Large intestine (tissue), 3 donors: Measurements from ENCODE around the gene BCL7B. TPM values are rescaled to one million over a fixed set of nuclear protein-coding genes. Genes with fewer than 3 reads are reported as not detected.

ENCODE experiments used
- DNase-seq, 2 donors: peaks; one replicate each; pipeline versions ENCODE4 v3.0.0 to v3.0.0-alpha.2; 2013
- H3K27ac ChIP-seq: one replicate; pipeline ENCODE4 v1.5.1; 2013; ENCODE audit warnings: low read length
- H3K27me3 ChIP-seq: 2 replicates; pipeline ENCODE4 v1.6.1; 2013; ENCODE audit warnings: low read length; ENCODE audit not compliant: control insufficient read depth, insufficient read depth
- H3K36me3 ChIP-seq: 2 replicates; pipeline ENCODE4 v1.6.1; 2013; ENCODE audit warnings: low read length; ENCODE audit not compliant: control insufficient read depth, insufficient read depth
- H3K4me1 ChIP-seq: one replicate; pipeline ENCODE4 v1.6.1; 2013; ENCODE audit warnings: low read length; ENCODE audit not compliant: control insufficient read depth, insufficient read depth
- H3K4me3 ChIP-seq: one replicate; pipeline ENCODE4 v1.5.1; 2013; ENCODE audit warnings: low read length
- H3K9me3 ChIP-seq: one replicate; pipeline ENCODE4 v1.6.1; 2013; ENCODE audit warnings: mild to moderate bottlenecking, low read depth, low read length, moderate library complexity; ENCODE audit not compliant: control insufficient read depth
- WGBS: methylation state at CpG from one replicate; pipeline ENCODE4 v1.1.5; 2013; ENCODE audit warnings: low lambda C conversion rate; ENCODE audit not compliant: insufficient coverage; 5-methylcytosine and 5-hydroxymethylcytosine counted together
- polyA plus RNA-seq: library from polyadenylated mRNA; unstranded; fragments of 120-200 nt; gene quantifications from one replicate; pipeline ENCODE4 v1.2.1, GENCODE V29; 2013

Gene BCL7B
- polyA plus RNA-seq, 1 donor: 40.7 TPM

DNA sequence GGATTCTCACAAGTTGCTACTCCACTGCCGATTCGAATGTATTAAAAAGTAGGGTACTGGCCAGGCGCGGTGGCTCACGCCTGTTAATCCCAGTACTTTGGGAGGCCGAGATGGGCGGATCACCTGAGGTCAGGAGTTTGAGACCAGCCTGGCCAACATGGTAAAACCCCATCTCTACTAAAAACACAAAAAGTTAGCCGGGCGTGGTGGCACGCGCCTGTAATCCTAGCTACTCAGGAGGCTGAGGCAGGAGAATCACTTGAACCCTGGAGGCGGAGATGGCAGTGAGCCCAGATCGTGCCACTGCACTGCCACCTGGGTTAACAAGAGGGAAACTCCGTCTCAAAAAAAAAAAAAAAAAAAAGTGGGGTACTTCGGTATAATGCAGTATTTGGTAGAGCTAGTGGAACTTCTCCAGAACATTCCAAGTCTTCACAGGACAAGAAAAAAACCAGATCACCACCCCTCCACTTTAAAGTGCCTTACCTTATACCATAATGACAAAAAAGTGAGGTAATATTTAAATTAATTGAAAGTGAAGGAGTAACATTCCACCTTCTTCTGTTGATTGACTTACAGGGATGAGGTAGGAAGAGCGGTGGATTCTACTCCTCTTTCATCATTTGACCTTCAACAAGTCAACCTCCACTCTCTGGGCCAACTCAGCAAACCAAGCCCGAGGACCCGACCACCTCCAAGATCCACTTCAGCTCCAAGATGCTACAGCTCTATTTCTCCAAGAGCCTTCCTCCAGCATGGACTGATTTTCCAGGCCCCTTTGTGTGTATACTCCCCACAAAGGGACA is 37.4 kb downstream of the BCL7B start:
- no CpG with 5 or more reads among the region's 18 CpGs for WGBS
- H3K4me1 ChIP-seq: peaks cover 3% of the 10 kb centered on the region
- DNase-seq: peak in 1 of 2 donors; percentile 16
- H3K27ac ChIP-seq: no peak overlapping the region
- no peaks in the 10 kb centered on the region for H3K9me3 ChIP-seq
- peaks cover 28% of the 10 kb centered on the region for H3K36me3 ChIP-seq
- H3K27me3 ChIP-seq: no peaks in the 10 kb centered on the region
- H3K4me3 ChIP-seq: peak overlapping the region; percentile 49

DNA sequence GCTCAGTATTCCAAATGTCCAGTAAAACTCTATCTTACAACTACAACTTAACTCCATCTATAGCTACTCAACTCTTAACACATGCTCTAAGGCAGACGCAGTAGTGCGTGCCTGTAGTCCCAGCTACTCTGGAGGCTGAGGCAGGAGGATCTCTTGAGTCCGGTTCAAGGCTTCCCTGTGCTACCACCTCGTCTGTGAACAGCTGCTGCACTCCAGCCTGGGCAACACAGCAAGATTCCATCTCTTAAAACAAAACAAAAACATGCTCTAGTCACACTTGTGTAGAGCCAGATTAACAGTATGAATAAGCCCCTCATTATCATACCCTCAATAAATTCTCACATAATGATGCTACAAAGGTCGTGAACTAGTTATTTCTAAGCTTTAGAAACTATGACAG is 39.0 kb downstream of the BCL7B start:
- Histone ChIP-seq H3K4me1 (peaks cover 3% of the 10 kb centered on the region), H3K27ac (no peak overlapping the region), H3K4me3 (no peak overlapping the region), H3K9me3 (no peaks in the 10 kb centered on the region), H3K36me3 (peaks cover 39% of the 10 kb centered on the region), H3K27me3 (no peaks in the 10 kb centered on the region)
- no CpG with 5 or more reads among the region's 5 CpGs for WGBS
- DNase-seq: no peak

DNA sequence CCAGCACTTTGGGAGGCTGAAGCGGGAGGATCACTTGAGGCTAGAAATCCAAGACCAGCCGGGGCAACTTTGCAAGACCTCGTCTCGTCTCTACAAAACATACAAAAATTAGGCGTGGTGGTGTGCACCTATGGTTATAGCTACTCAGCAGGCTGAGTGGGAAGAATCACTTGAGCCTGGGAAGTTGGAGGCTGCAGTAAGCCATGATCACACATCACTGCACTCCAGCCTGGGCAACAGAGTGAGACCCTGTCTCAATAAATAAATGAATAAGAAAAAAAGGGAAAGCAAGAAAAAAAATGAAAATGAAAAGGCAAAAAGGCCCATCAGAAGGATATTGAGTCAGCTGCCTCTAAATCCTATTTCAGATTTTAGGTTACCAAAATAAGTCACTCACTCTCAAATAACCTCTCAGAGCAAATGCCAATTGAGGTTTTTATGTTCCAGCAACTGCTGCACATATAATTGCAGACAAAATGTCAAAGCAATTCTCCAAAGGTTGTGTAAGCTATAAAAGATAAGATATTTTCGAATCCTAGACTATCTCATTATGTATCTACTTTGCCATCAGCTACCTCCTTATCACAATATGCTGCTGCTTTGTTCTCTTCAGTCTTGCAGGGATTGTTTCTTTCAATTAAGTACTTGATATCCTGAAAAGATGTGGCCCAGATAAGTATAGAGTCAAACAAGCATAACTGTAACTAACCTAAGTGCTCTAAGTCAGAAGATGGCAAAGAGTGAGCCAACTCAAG is 40.1 kb downstream of the BCL7B start:
- 100% methylated on average over 1 of the region's 6 CpGs for WGBS
- no peaks in the 10 kb centered on the region for H3K4me1 ChIP-seq

DNA sequence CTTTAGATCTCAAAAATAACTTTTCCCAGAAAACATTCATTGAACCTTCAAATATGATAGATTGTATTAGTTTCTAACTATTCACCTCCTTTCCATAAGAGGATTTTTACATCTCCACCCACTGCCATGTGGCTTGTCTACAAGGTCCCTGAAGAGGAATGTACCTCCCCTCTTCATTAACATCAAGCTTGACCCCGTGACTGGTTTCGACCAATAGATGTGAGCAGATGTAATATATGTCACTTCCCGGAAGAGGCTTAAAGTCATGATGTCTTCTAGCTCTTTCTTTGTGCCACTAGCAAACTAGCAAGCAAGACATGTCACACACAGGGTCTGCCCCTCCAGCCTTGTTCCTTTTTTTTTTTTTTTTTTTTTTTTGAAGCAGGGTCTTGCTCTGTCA is 42.3 kb downstream of the BCL7B start:
- no CpG with 5 or more reads among the region's 3 CpGs for WGBS
- DNase-seq: no peak
- H3K4me1 ChIP-seq: no peaks in the 10 kb centered on the region
- no peaks in the 10 kb centered on the region for H3K9me3 ChIP-seq
- no peak overlapping the region for H3K4me3 ChIP-seq
- peaks cover 50% of the 10 kb centered on the region for H3K36me3 ChIP-seq
- H3K27ac ChIP-seq: no peak overlapping the region
- no peaks in the 10 kb centered on the region for H3K27me3 ChIP-seq

More for the DNA sequence above, 40.1 kb downstream of the BCL7B start:
- no peak for DNase-seq
- Histone ChIP-seq H3K27ac (no peak overlapping the region), H3K4me3 (no peak overlapping the region), H3K27me3 (no peaks in the 10 kb centered on the region), H3K9me3 (no peaks in the 10 kb centered on the region), H3K36me3 (peaks cover 43% of the 10 kb centered on the region)

DNA sequence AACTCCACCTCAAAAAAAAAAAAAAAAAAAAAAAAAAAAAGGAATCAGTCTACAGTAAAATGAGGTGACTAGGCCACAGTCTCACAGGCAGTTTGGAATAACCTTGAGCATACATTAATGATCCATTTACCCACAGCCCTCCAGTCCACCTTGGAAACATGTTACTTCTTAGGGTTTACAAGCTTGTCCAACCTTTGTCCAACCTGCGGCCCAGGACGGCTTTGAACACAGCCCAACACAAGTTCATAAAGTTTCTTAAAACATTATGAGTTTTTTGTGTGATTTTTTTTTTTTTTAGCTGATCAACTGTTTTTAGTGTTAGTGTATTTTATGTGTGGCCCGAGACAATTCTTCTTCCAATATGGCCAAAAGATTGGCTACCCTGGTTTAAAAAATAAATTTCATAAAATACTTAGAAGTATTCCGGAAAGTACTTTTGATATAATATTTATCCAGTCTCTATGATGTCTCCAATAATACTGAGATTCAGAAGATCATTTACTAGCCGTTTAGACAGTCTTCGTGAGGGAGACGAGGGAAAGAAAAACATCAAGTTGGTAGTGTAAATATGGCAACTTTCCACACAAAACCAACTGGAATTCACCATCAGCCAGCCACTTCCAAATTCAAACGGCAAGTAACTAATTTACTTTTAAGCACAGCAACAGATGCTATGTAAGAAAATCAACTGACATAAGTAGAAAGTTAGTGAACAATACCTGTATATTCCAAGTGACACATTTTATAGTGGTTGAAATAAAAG is 45.3 kb downstream of the BCL7B start:
- no peak overlapping the region for H3K27ac ChIP-seq
- WGBS: 97% methylated on average over 6 of the region's 8 CpGs

DNA sequence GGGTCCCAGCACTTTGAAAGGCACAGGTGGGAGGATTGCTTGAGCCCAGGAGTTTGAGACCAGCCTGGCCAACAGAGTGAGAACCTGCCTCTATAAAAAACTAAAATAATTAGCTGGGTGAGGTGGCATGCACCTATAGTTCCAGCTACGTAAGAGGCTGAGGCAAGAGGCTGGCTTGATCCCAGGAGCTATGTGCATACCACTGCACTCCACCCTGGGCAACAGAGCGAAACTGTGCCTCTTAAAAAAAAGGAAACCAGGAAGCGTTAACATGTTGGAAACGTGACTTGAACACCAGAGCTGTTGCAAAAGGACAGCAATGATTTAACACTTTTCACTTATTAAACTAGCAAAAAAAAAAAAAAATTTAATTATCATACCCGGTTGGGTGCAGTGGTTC is 48.0 kb downstream of the BCL7B start:
- Histone ChIP-seq H3K9me3 (no peaks in the 10 kb centered on the region), H3K4me3 (no peak overlapping the region), H3K27me3 (no peaks in the 10 kb centered on the region), H3K4me1 (no peaks in the 10 kb centered on the region), H3K36me3 (peaks cover 62% of the 10 kb centered on the region), H3K27ac (no peak overlapping the region)
- WGBS: 92% methylated on average over 2 of the region's 5 CpGs
- no peak for DNase-seq

More for the DNA sequence above, 45.3 kb downstream of the BCL7B start:
- Histone ChIP-seq H3K9me3 (no peaks in the 10 kb centered on the region), H3K4me3 (no peak overlapping the region), H3K4me1 (no peaks in the 10 kb centered on the region), H3K36me3 (peaks cover 64% of the 10 kb centered on the region), H3K27me3 (no peaks in the 10 kb centered on the region)
- no peak for DNase-seq

DNA sequence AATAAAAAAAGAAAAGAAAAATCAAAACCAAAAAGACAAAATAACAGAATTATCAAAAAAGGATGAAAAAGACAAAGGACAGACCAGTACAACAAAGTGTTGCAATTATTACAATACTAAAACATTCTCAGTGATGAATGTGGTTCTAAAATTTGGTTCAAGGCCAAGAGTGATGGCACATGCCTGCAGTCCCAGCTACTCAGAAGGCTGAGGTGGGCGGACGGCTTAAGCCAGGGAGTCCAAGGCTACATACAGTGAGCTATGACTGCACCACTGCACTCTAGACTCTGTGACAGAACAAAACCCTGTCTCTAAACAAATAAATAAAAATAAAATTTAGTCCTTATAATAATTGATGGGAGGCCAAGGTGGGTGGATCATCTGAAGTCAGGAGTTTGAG is 49.9 kb downstream of the BCL7B start:
- Histone ChIP-seq H3K36me3 (peaks cover 69% of the 10 kb centered on the region), H3K27ac (no peak overlapping the region), H3K9me3 (no peaks in the 10 kb centered on the region), H3K4me3 (no peak overlapping the region), H3K27me3 (no peaks in the 10 kb centered on the region), H3K4me1 (no peaks in the 10 kb centered on the region)
- no peak for DNase-seq
- WGBS: no CpG with 5 or more reads among the region's 2 CpGs

DNA sequence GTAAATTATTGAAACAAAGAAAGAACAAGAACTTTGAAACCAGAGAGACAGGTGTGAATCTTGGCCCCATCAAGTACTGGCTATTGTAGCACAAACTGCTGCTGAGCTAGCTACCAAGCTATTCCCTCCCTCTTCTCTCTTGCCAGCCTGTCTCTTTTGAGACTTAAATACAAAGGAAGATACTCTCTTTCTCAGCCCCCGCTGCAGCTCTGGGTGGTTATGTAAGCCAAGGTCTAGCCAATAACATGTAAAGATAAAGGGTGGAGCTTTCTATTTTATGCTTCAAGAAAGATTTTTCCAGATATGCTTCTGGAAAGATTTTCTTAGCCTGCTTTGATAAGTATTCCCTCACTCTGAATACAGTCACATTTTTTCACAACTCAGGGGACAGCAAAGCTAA is 52.6 kb downstream of the BCL7B start:
- Histone ChIP-seq H3K4me1 (no peaks in the 10 kb centered on the region), H3K36me3 (peaks cover 76% of the 10 kb centered on the region), H3K9me3 (no peaks in the 10 kb centered on the region), H3K27me3 (no peaks in the 10 kb centered on the region), H3K27ac (no peak overlapping the region), H3K4me3 (no peak overlapping the region)
- no CpG with 5 or more reads among the region's 1 CpG for WGBS
- DNase-seq: no peak

DNA sequence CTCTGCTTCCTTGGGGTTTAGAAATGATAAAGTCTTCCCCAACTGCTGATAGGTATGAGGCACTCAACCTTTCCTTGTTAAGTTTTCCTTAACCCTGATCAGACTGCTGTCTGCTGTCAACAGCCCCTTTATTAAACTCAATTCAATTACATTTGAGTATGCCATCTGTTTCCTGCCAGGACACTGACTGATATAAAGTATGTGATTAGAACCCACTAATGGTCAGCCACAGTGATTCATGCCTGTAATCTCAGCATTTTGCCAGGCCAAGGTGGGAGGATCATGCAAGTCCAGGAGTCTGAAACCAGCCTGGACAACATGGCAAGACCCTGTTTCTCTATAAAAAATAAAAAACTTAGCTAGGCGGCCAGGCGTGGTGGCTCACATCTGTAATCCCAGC is 53.5 kb downstream of the BCL7B start:
- DNase-seq: no peak
- Histone ChIP-seq H3K9me3 (no peaks in the 10 kb centered on the region), H3K36me3 (peaks cover 75% of the 10 kb centered on the region), H3K27me3 (no peaks in the 10 kb centered on the region), H3K4me3 (no peak overlapping the region), H3K4me1 (no peaks in the 10 kb centered on the region), H3K27ac (no peak overlapping the region)
- WGBS: no CpG with 5 or more reads among the region's 2 CpGs

DNA sequence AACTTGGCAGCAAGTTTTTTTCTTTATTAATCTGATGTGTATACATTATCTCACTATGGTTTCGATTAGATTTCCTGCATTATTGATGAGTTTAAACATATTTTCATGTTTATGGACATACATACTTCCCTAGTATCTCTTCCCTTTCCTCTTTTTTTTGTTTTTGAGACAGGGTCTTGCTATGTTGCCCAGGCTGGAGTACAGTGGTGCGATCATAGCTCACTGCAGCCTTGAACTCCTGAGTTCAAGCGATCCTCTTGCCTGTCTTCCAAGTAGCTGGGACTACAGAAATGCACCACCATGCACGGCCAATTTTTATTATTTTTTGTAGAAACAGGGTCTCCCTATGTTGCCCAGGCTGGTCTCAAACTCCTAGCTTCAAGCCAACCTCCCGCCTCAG is 54.3 kb downstream of the BCL7B start:
- no peak overlapping the region for H3K27ac ChIP-seq
- H3K4me3 ChIP-seq: no peak overlapping the region
- no peaks in the 10 kb centered on the region for H3K27me3 ChIP-seq
- no CpG with 5 or more reads among the region's 5 CpGs for WGBS
- peaks cover 78% of the 10 kb centered on the region for H3K36me3 ChIP-seq
- H3K4me1 ChIP-seq: no peaks in the 10 kb centered on the region
- no peaks in the 10 kb centered on the region for H3K9me3 ChIP-seq
- no peak for DNase-seq
